HG03460 (cell line): ENCODE data around the gene PCDHGA6.
A peak's percentile ranks its signal among the peaks of the same experiment; 100 is the strongest.
"Not testable (repeated sequence)": the region's sequence is repeated elsewhere in the genome, so short reads cannot be mapped to it uniquely, and the experiment has no call there.

ENCODE experiments used
- ATAC-seq: cut with Tn5 transposase; IDR thresholded peaks from one replicate; pipeline ENCODE4 v1.9.1; 2021; ENCODE audit not compliant: unreplicated experiment

PCDHGA6 gene

GRCh38 chr5:141373673-141374317 is at the start of gene PCDHGA6:
PCDHGA6 (plus strand) TSS chr5:141373891; CDS start chr5:141374084, 193 bp downstream.
- ATAC-seq = no peak

GRCh38 chr5:141326088-141326854 is 47.4 kb upstream of the PCDHGA6 start:
- ATAC-seq = peak; percentile 80

- no peak for ATAC-seq
Observed at GRCh38 chr5:141328231-141328630, 45.5 kb upstream of the PCDHGA6 start.

- no peak for ATAC-seq
Observed at GRCh38 chr5:141330299-141331080, 43.2 kb upstream of the PCDHGA6 start, which contains the start of gene PCDHGA1. PCDHGA1 (plus strand) TSS chr5:141330514.

GRCh38 chr5:141332571-141332970 is 41.1 kb upstream of the PCDHGA6 start:
- not testable (repeated sequence) for ATAC-seq

- ATAC-seq = no peak
Observed at GRCh38 chr5:141338538-141339306, 35.0 kb upstream of the PCDHGA6 start, which contains the start of gene PCDHGA2. PCDHGA2 (plus strand) TSS chr5:141338760.

GRCh38 chr5:141340781-141341354 is 32.8 kb upstream of the PCDHGA6 start:
- ATAC-seq = not testable (repeated sequence)

- ATAC-seq = no peak
Observed at GRCh38 chr5:141342773-141343172, 30.9 kb upstream of the PCDHGA6 start.

GRCh38 chr5:141343242-141343952 is 30.3 kb upstream of the PCDHGA6 start, which contains the start of gene PCDHGA3:
PCDHGA3 (plus strand) TSS chr5:141343829; CDS start chr5:141344034, 205 bp downstream.
- no peak for ATAC-seq

GRCh38 chr5:141343953-141344463 is 29.7 kb upstream of the PCDHGA6 start:
- no peak for ATAC-seq

- ATAC-seq = no peak
Observed at GRCh38 chr5:141345327-141345726, 28.4 kb upstream of the PCDHGA6 start.

GRCh38 chr5:141346017-141346416 is 27.7 kb upstream of the PCDHGA6 start:
- ATAC-seq = not testable (repeated sequence)

- ATAC-seq = no peak
Observed at GRCh38 chr5:141349917-141350619, 23.6 kb upstream of the PCDHGA6 start, which contains the start of gene PCDHGB1. PCDHGB1 (plus strand) TSS chr5:141350099; CDS start chr5:141350261, 162 bp downstream.

GRCh38 chr5:141351591-141351990 is 22.1 kb upstream of the PCDHGA6 start:
- no peak for ATAC-seq

GRCh38 chr5:141354900-141355469 is 18.7 kb upstream of the PCDHGA6 start, which contains the start of gene PCDHGA4:
PCDHGA4 (plus strand) TSS chr5:141355021; CDS start chr5:141355108, 87 bp downstream.
- ATAC-seq = no peak

GRCh38 chr5:141355641-141356040 is 18.1 kb upstream of the PCDHGA6 start:
- ATAC-seq = no peak

GRCh38 chr5:141356133-141356532 is 17.6 kb upstream of the PCDHGA6 start:
- ATAC-seq = no peak

GRCh38 chr5:141356950-141357349 is 16.7 kb upstream of the PCDHGA6 start:
- ATAC-seq = no peak
